HL-60 (cell line): ENCODE measurements around the gene FUCA2.
"Not testable (repeated sequence)": the region's sequence is repeated elsewhere in the genome, so short reads cannot be mapped to it uniquely, and the experiment has no call there.

Source experiments
- DNase-seq, 2 experiments: peaks; one replicate each; pipeline ENCODE4 v3.0.0-alpha.2; 2010 to 2020; ENCODE audit warnings: low read depth in 1 of 2, low spot score in 1 of 2
- H3K27ac ChIP-seq: fragments of 250-450 bp; sonication (Bioruptor Pico); replicated peaks from 2 replicates; pipeline ENCODE4 v1.5.1; 2020; ENCODE audit warnings: mild to moderate bottlenecking, moderate library complexity
- H3K27me3 ChIP-seq: fragments of 250-450 bp; sonication (Bioruptor Pico); 2 replicates; pipeline ENCODE4 v1.5.1; 2021; ENCODE audit warnings: mild to moderate bottlenecking, moderate library complexity; ENCODE audit not compliant: insufficient read depth, poor library complexity, severe bottlenecking
- H3K4me3 ChIP-seq: replicated peaks from 2 replicates; pipeline ENCODE4 v1.5.1; 2011; ENCODE audit warnings: mild to moderate bottlenecking, control low read depth, low read length; ENCODE audit not compliant: insufficient read depth
- CTCF ChIP-seq: IDR thresholded peaks from one replicate; pipeline ENCODE4 v1.5.1; 2011; ENCODE audit warnings: low read length, control low read depth, inconsistent platforms; ENCODE audit not compliant: insufficient read depth
- GABPA ChIP-seq: IDR thresholded peaks from 2 replicates; pipeline ENCODE4 v1.6.1; 2012; ENCODE audit warnings: low read depth
- POLR2AphosphoS5 ChIP-seq: IDR thresholded peaks from 2 replicates; pipeline ENCODE4 v1.6.1; 2012; ENCODE audit warnings: low read depth
- REST ChIP-seq: IDR thresholded peaks from 2 replicates; pipeline ENCODE4 v1.6.1; 2012; ENCODE audit warnings: low read depth; ENCODE audit not compliant: insufficient replicate concordance
- SPI1 ChIP-seq: IDR thresholded peaks from 2 replicates; pipeline ENCODE4 v1.6.1; 2012; ENCODE audit warnings: low read depth, mild to moderate bottlenecking, borderline replicate concordance

Gene FUCA2

GRCh38 chr6:143471822-143472221 is 39.7 kb downstream of the FUCA2 start:
- no peak overlapping the region for H3K4me3 ChIP-seq
- no peak for TF ChIP-seq POLR2AphosphoS5
- no peak for TF ChIP-seq CTCF
- TF ChIP-seq GABPA = no peak
- TF ChIP-seq REST = no peak
- no peak for TF ChIP-seq SPI1
- no peak overlapping the region for H3K27ac ChIP-seq
- H3K27me3 ChIP-seq = no peaks in the 10 kb centered on the region
- DNase-seq = no peak

- not testable (repeated sequence) for H3K27me3 ChIP-seq, H3K4me3 ChIP-seq, H3K27ac ChIP-seq, DNase-seq
These were observed 42.7 kb downstream of the FUCA2 start for GRCh38 chr6:143468823-143469222.

- no peak overlapping the region for H3K27ac ChIP-seq
- DNase-seq = no peak
- no peaks in the 10 kb centered on the region for H3K27me3 ChIP-seq
- TF ChIP-seq POLR2AphosphoS5 (no peak), SPI1 (no peak), REST (no peak), CTCF (no peak), GABPA (no peak)
- no peak overlapping the region for H3K4me3 ChIP-seq
These were observed 43.5 kb downstream of the FUCA2 start for GRCh38 chr6:143468026-143468425.

- no peak for TF ChIP-seq GABPA
- no peak for TF ChIP-seq POLR2AphosphoS5
- no peak for TF ChIP-seq SPI1
- TF ChIP-seq REST = no peak
- no peak for TF ChIP-seq CTCF
- no peak overlapping the region for H3K27ac ChIP-seq
- no peaks in the 10 kb centered on the region for H3K27me3 ChIP-seq
- H3K4me3 ChIP-seq = no peak overlapping the region
- DNase-seq = no peak
These were observed 46.0 kb downstream of the FUCA2 start for GRCh38 chr6:143465546-143465945.
